HFFc6 (cell line): ENCODE measurements around the gene PRDM5. TPM values are rescaled to one million over a fixed set of nuclear protein-coding genes. Genes with fewer than 3 reads are reported as not detected.

ENCODE experiments used
- DNase-seq: peaks from one replicate; pipeline ENCODE4 v3.0.0-alpha.2; 2018
- H3K27ac Mint-ChIP-seq: 2 replicates; pipeline ENCODE4 v1.8.0; 2020; ENCODE audit warnings: mild to moderate bottlenecking, mixed read lengths
- H3K27me3 Mint-ChIP-seq: 2 replicates; pipeline ENCODE4 v1.8.0; 2021; ENCODE audit warnings: mild to moderate bottlenecking, moderate library complexity, mixed read lengths; ENCODE audit not compliant: insufficient read depth
- H3K36me3 Mint-ChIP-seq: 2 replicates; pipeline ENCODE4 v1.8.0; 2021; ENCODE audit warnings: low read depth, mixed read lengths
- H3K4me1 Mint-ChIP-seq: 2 replicates; pipeline ENCODE4 v1.8.0; 2020; ENCODE audit warnings: low read depth, mixed read lengths
- H3K4me3 Mint-ChIP-seq: 2 replicates; pipeline ENCODE4 v1.8.0; 2020; ENCODE audit warnings: mild to moderate bottlenecking, moderate library complexity, mixed read lengths
- H3K9me3 Mint-ChIP-seq: 2 replicates; pipeline ENCODE4 v1.8.0; 2020; ENCODE audit warnings: mild to moderate bottlenecking, mixed read lengths
- total RNA-seq, 6 experiments: library from RNA; stranded (reverse); fragmentation: NEBNext Ultra II Directional; extraction: Animal tissue kit (Norgen Biotek cat#: 25700); gene quantifications; 2 replicates in 1 of 6; 3 replicates in 5 of 6; pipeline ENCODE4 v1.2.3, GENCODE V29; 2021
- TF ChIP-seq, protein P1 (sequence below): fragments of 200-600 bp; sonication (generic); IDR thresholded peaks from 2 replicates; pipeline ENCODE4 v1.5.0; 2021; ENCODE audit warnings: antibody characterized with exemption, mild to moderate bottlenecking

PRDM5 gene
- total RNA-seq, 6 experiments from 2014 or later, result 8.3 to 13.4 (median 12.5) TPM

DNA sequence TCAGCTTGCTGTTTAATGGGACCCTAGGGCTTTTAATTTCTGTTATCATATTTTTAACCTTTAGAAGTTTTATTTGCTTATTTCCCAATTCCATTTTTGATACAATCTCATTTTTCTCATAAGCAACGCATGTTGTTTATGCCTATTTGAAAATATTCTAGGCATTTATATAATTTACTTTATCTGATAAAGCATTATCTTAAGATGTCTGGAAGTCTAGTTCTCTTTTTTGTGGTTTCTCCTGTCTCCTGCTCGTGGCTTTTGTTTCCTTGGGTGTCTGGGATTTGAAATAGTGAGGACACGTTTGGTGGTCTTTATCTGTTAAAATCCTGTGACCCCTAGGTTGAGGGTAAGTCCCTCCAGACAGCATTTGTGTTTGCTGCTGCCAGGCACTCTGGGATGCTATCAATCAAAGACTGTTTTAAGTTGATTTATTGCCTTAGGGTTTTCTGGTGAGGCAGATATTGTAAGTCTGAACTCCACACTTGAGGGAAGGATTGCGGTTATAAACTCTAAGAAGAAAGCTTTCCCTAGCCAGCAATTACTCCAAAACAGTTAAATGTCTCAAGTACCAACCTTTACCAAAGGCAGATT is 208.0 kb downstream of the PRDM5 start:
- TF ChIP-seq, protein P1, sequence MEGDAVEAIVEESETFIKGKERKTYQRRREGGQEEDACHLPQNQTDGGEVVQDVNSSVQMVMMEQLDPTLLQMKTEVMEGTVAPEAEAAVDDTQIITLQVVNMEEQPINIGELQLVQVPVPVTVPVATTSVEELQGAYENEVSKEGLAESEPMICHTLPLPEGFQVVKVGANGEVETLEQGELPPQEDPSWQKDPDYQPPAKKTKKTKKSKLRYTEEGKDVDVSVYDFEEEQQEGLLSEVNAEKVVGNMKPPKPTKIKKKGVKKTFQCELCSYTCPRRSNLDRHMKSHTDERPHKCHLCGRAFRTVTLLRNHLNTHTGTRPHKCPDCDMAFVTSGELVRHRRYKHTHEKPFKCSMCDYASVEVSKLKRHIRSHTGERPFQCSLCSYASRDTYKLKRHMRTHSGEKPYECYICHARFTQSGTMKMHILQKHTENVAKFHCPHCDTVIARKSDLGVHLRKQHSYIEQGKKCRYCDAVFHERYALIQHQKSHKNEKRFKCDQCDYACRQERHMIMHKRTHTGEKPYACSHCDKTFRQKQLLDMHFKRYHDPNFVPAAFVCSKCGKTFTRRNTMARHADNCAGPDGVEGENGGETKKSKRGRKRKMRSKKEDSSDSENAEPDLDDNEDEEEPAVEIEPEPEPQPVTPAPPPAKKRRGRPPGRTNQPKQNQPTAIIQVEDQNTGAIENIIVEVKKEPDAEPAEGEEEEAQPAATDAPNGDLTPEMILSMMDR, result no peak
- H3K27me3 Mint-ChIP-seq, result no peaks in the 10 kb centered on the region
- no peaks in the 10 kb centered on the region for H3K9me3 Mint-ChIP-seq
- no peak for DNase-seq
- no peak overlapping the region for H3K4me3 Mint-ChIP-seq
- H3K27ac Mint-ChIP-seq, result no peak overlapping the region
- peaks cover 18% of the 10 kb centered on the region for H3K4me1 Mint-ChIP-seq
- H3K36me3 Mint-ChIP-seq, result no peaks in the 10 kb centered on the region

GRCh38 chr4:120709991-120710390 is 212.5 kb downstream of the PRDM5 start:
- peak; percentile 54 for DNase-seq
- no peaks in the 10 kb centered on the region for H3K27me3 Mint-ChIP-seq

GRCh38 chr4:120704538-120704937 is 218.0 kb downstream of the PRDM5 start:
- no peak overlapping the region for H3K4me3 Mint-ChIP-seq
- TF ChIP-seq, protein P1, result no peak
- H3K36me3 Mint-ChIP-seq, result peaks cover 8% of the 10 kb centered on the region; the same call in 1 of the 2 replicates
- H3K9me3 Mint-ChIP-seq, result no peaks in the 10 kb centered on the region
- no peak for DNase-seq
- H3K27me3 Mint-ChIP-seq, result no peaks in the 10 kb centered on the region; the same call in 1 of the 2 replicates
- H3K27ac Mint-ChIP-seq, result no peak overlapping the region
- H3K4me1 Mint-ChIP-seq, result peaks cover 4% of the 10 kb centered on the region

More at GRCh38 chr4:120709991-120710390, 212.5 kb downstream of the PRDM5 start:
- H3K9me3 Mint-ChIP-seq, result no peaks in the 10 kb centered on the region
- peaks cover 8% of the 10 kb centered on the region; the same call in 1 of the 2 replicates for H3K36me3 Mint-ChIP-seq
- no peak overlapping the region for H3K27ac Mint-ChIP-seq
- no peak overlapping the region for H3K4me3 Mint-ChIP-seq
- peaks cover 21% of the 10 kb centered on the region for H3K4me1 Mint-ChIP-seq
- TF ChIP-seq, protein P1, result no peak

DNA sequence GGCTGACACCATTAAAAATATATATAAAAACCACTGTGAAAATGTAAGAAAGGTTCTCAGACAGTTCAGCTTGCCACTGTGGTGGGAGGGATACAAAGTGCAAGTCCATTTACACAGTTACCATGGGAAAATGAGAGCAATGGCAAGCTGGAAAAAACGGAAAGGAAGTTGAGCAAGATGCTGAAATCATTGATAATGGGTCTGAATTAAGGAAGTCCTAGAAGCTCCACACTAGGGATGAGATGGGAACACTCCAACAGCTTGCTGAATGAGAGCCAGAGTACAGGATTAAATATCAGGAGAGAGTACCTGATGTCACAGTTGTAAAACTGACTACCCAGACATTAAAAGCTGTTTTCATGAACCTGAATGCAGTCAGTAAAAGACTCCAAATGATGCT is 218.6 kb downstream of the PRDM5 start:
- Mint-ChIP-seq H3K4me3 (no peak overlapping the region), H3K36me3 (peaks cover 8% of the 10 kb centered on the region; the same call in 1 of the 2 replicates), H3K9me3 (no peaks in the 10 kb centered on the region), H3K27ac (no peak overlapping the region), H3K27me3 (no peaks in the 10 kb centered on the region; the same call in 1 of the 2 replicates), H3K4me1 (no peaks in the 10 kb centered on the region)
- TF ChIP-seq, protein P1, result no peak
- DNase-seq, result no peak

DNA sequence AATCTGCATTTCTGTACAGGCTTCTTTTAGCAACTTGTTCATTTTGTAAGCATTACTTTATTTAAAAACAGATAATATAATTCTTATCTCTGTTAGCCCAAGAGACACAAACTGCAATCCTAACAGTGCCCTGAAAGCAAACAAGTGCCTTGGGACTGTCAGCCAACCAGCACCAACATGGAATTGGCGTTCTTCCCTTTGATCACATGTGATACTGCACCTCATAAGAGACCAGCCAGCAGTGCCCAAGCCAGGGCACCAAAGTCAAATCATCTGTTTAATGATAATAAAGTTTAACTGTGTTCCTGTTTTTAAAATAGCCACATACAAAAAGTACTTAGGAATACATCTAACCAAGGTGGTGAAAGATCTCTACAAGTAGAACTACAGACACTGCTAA is 223.2 kb downstream of the PRDM5 start:
- no peak overlapping the region for H3K27ac Mint-ChIP-seq
- no peaks in the 10 kb centered on the region; the same call in 1 of the 2 replicates for H3K27me3 Mint-ChIP-seq
- TF ChIP-seq, protein P1, result no peak
- no peak overlapping the region for H3K4me3 Mint-ChIP-seq
- no peak for DNase-seq
- peaks cover 13% of the 10 kb centered on the region for H3K4me1 Mint-ChIP-seq
- H3K36me3 Mint-ChIP-seq, result no peaks in the 10 kb centered on the region; the same call in 1 of the 2 replicates
- no peaks in the 10 kb centered on the region for H3K9me3 Mint-ChIP-seq
